Esophagus (tissue), 2 donors: Measurements from ENCODE around the gene EMILIN2. TPM values are rescaled to one million over a fixed set of nuclear protein-coding genes. Genes with fewer than 3 reads are reported as not detected.
A peak's percentile ranks its signal among the peaks of the same experiment; 100 is the strongest.
"Not testable (repeated sequence)": the region's sequence is repeated elsewhere in the genome, so short reads cannot be mapped to it uniquely, and the experiment has no call there.

ENCODE experiments used
- H3K27ac ChIP-seq, 2 donors: one replicate each; pipeline ENCODE4 v1.5.1; 2013; ENCODE audit warnings: low read depth in 2 of 2, mild to moderate bottlenecking in 2 of 2, inconsistent platforms in 1 of 2, low read length in 1 of 2, moderate library complexity in 1 of 2
- H3K27me3 ChIP-seq, 2 donors: one replicate each; pipeline ENCODE4 v1.6.1; 2013; ENCODE audit warnings: low read length in 2 of 2, control low read depth in 1 of 2, mild to moderate bottlenecking in 1 of 2; ENCODE audit not compliant: insufficient read depth in 2 of 2, control insufficient read depth in 1 of 2
- H3K36me3 ChIP-seq, 2 donors: one replicate each; pipeline ENCODE4 v1.6.1; 2013; ENCODE audit warnings: low read length in 1 of 2; ENCODE audit not compliant: control insufficient read depth in 2 of 2, insufficient read depth in 2 of 2
- H3K4me1 ChIP-seq, 2 donors: one replicate each; pipeline ENCODE4 v1.6.1; 2013; ENCODE audit warnings: low read length in 1 of 2; ENCODE audit not compliant: control insufficient read depth in 2 of 2, insufficient read depth in 2 of 2
- H3K4me3 ChIP-seq, 2 donors: one replicate each; pipeline ENCODE4 v1.5.1; 2013; ENCODE audit warnings: low read length in 2 of 2, mild to moderate bottlenecking in 2 of 2, low read depth in 1 of 2, moderate library complexity in 1 of 2
- H3K9me3 ChIP-seq, 2 donors: one replicate each; pipeline ENCODE4 v1.6.1; 2013; ENCODE audit warnings: mild to moderate bottlenecking in 2 of 2, low read depth in 1 of 2, low read length in 1 of 2, moderate library complexity in 1 of 2; ENCODE audit not compliant: control insufficient read depth in 2 of 2, insufficient read depth in 1 of 2
- WGBS, 2 donors: extraction: QIAGEN DNeasy Blood & Tissue Kit; methylation state at CpG; one replicate each; pipeline ENCODE4 v1.1.7; 2013; 5-methylcytosine and 5-hydroxymethylcytosine counted together
- polyA plus RNA-seq, 2 donors: library from polyadenylated mRNA; stranded (reverse); fragments of 200-250 nt; gene quantifications; one replicate each; pipeline ENCODE4 v1.2.3, GENCODE V29; 2013
- donor health status: healthy with polysubstance abuse.
- donor health status: Bipolar disorder and iron deficiency.

EMILIN2 gene
- polyA plus RNA-seq, 2 donors = 1.3 to 2.0 TPM

- 79 to 81% methylated on average over 8 of the region's 8 CpGs for WGBS, 2 donors
- Histone ChIP-seq H3K36me3 (no peaks in the 10 kb centered on the region), H3K4me3 (no peak overlapping the region), H3K27ac (no peak overlapping the region), H3K9me3 (peaks cover 0 to 4% of the 10 kb centered on the region in 2 donors), H3K27me3 (no peaks in the 10 kb centered on the region), H3K4me1 (no peaks in the 10 kb centered on the region)
Measured at GRCh38 chr18:2839202-2839601, 7.6 kb upstream of the EMILIN2 start.

DNA sequence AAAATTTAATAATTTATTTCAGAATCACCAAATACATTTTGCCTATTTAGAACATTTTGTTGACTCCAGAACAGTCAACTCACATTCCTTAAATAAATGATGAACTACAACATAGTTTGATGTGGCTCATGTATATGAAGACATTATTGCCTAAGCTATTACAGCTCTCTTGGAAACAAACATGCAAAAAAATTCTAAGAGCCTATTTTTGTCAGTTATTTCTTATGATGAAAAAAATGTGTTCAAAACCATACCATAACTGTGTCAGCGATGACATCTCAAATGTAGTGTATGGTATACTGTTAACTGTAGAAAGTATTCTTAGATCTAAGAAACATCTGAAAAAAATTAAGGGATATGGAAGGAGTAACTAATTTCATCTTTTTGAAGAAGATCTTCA lies 6.3 kb upstream of the EMILIN2 start:
- no peak overlapping the region for H3K27ac ChIP-seq
- no peaks in the 10 kb centered on the region for H3K36me3 ChIP-seq
- 92 to 99% methylated on average over 1 of the region's 1 CpG for WGBS, 2 donors
- H3K4me3 ChIP-seq = no peak overlapping the region
- peaks cover 0 to 4% of the 10 kb centered on the region in 2 donors for H3K9me3 ChIP-seq
- H3K4me1 ChIP-seq = no peaks in the 10 kb centered on the region
- no peaks in the 10 kb centered on the region for H3K27me3 ChIP-seq

- WGBS, 2 donors = 81 to 86% methylated on average over 6 of the region's 6 CpGs
- H3K27me3 ChIP-seq = peaks cover 10 to 16% of the 10 kb centered on the region in 2 donors
Measured at GRCh38 chr18:2843146-2843545, 3.7 kb upstream of the EMILIN2 start.

DNA sequence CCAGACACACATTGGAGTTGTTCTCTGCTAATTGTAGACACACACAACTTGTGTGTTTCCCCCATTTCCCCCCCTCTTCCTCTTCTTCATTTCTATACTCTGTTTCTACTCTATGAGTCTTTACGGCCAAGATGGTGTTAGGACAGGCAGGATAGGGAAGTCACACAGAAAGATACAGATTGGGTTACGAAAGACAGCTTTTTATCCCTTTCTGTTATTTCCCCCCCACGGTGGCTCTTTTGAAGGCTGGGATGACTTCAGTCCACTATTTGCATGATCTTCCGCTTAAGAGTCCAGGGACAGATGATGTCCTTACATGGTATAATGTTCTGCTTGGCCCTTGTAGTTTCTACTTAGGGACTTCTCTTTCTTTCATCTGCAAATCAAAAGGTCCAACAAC lies 1.6 kb upstream of the EMILIN2 start:
- Histone ChIP-seq H3K4me1 (peaks cover 4 to 7% of the 10 kb centered on the region in 2 donors), H3K9me3 (no peaks in the 10 kb centered on the region), H3K36me3 (no peaks in the 10 kb centered on the region), H3K27me3 (peaks cover 10 to 17% of the 10 kb centered on the region in 2 donors), H3K27ac (no peak overlapping the region), H3K4me3 (no peak overlapping the region)
- 81 to 82% methylated on average over 4 of the region's 4 CpGs for WGBS, 2 donors

More at GRCh38 chr18:2843146-2843545, 3.7 kb upstream of the EMILIN2 start:
- H3K4me3 ChIP-seq = no peak overlapping the region
- H3K36me3 ChIP-seq = no peaks in the 10 kb centered on the region
- no peak overlapping the region for H3K27ac ChIP-seq
- H3K9me3 ChIP-seq = no peaks in the 10 kb centered on the region
- peaks cover 4 to 7% of the 10 kb centered on the region in 2 donors for H3K4me1 ChIP-seq

GRCh38 chr18:2847317-2848246 lies 776 bp downstream of the EMILIN2 start:
- Histone ChIP-seq H3K27me3 (peaks cover 10 to 17% of the 10 kb centered on the region in 2 donors), H3K27ac (peak overlapping the region in 1 of 2 donors; percentile 21), H3K9me3 (no peaks in the 10 kb centered on the region), H3K4me1 (peaks cover 4 to 7% of the 10 kb centered on the region in 2 donors), H3K36me3 (no peaks in the 10 kb centered on the region), H3K4me3 (peak overlapping the region; percentile 31 to 46)
- 1% methylated on average over 53 to 80 of the region's 80 CpGs for WGBS, 2 donors

- WGBS, 2 donors = 29 to 30% methylated on average over 17 of the region's 17 CpGs
- H3K27ac ChIP-seq = no peak overlapping the region
- no peaks in the 10 kb centered on the region for H3K36me3 ChIP-seq
- peaks cover 4 to 7% of the 10 kb centered on the region in 2 donors for H3K4me1 ChIP-seq
- H3K27me3 ChIP-seq = peaks cover 10 to 17% of the 10 kb centered on the region in 2 donors
- H3K9me3 ChIP-seq = no peaks in the 10 kb centered on the region
- H3K4me3 ChIP-seq = peak overlapping the region in 1 of 2 donors; percentile 46
Measured at GRCh38 chr18:2848247-2849246, 1.7 kb downstream of the EMILIN2 start.

GRCh38 chr18:2850816-2851215 lies 4.0 kb downstream of the EMILIN2 start:
- Histone ChIP-seq H3K27me3 (peaks cover 10 to 17% of the 10 kb centered on the region in 2 donors), H3K4me3 (no peak overlapping the region), H3K27ac (no peak overlapping the region), H3K9me3 (no peaks in the 10 kb centered on the region), H3K36me3 (no peaks in the 10 kb centered on the region), H3K4me1 (peaks cover 4 to 7% of the 10 kb centered on the region in 2 donors)
- 85 to 90% methylated on average over 2 of the region's 2 CpGs for WGBS, 2 donors

GRCh38 chr18:2851771-2852170 lies 5.0 kb downstream of the EMILIN2 start:
- WGBS, 2 donors = 88 to 89% methylated on average over 8 of the region's 8 CpGs
- H3K36me3 ChIP-seq = no peaks in the 10 kb centered on the region
- H3K27ac ChIP-seq = no peak overlapping the region
- H3K9me3 ChIP-seq = no peaks in the 10 kb centered on the region
- no peak overlapping the region for H3K4me3 ChIP-seq
- peaks cover 10 to 13% of the 10 kb centered on the region in 2 donors for H3K27me3 ChIP-seq
- H3K4me1 ChIP-seq = peaks cover 3 to 4% of the 10 kb centered on the region in 2 donors

GRCh38 chr18:2852460-2852859 lies 5.7 kb downstream of the EMILIN2 start:
- 89 to 90% methylated on average over 12 of the region's 12 CpGs for WGBS, 2 donors
- not testable (repeated sequence) for H3K4me3 ChIP-seq, H3K36me3 ChIP-seq, H3K9me3 ChIP-seq, H3K27me3 ChIP-seq, H3K27ac ChIP-seq, H3K4me1 ChIP-seq
